ENCODE measurements around the gene SPINK8. TPM values are rescaled to one million over a fixed set of nuclear protein-coding genes. Genes with fewer than 3 reads are reported as not detected.
A peak's percentile ranks its signal among the peaks of the same experiment; 100 is the strongest.

Gene SPINK8
- total and polyA plus RNA-seq, 12 donors = not detected

DNA sequence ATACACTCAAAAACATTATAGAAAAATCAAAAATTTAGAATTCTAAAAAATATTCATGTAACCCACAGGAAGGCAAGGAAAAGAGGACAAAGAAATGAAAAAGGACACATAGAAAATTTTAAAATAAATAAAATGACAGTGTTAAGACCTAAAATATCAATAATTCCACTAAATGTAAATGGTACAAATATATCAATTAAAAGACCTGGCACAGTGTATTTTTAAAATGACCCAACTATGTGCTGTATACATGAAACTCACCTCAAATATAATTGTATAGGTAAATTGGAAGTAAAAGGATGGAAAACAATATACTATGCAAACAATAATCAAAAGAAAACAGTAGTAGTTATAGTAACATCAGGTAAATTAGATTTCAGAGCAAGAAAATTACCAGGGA lies 28.5 kb upstream of the SPINK8 start:
- TF ChIP-seq, protein P1, sequence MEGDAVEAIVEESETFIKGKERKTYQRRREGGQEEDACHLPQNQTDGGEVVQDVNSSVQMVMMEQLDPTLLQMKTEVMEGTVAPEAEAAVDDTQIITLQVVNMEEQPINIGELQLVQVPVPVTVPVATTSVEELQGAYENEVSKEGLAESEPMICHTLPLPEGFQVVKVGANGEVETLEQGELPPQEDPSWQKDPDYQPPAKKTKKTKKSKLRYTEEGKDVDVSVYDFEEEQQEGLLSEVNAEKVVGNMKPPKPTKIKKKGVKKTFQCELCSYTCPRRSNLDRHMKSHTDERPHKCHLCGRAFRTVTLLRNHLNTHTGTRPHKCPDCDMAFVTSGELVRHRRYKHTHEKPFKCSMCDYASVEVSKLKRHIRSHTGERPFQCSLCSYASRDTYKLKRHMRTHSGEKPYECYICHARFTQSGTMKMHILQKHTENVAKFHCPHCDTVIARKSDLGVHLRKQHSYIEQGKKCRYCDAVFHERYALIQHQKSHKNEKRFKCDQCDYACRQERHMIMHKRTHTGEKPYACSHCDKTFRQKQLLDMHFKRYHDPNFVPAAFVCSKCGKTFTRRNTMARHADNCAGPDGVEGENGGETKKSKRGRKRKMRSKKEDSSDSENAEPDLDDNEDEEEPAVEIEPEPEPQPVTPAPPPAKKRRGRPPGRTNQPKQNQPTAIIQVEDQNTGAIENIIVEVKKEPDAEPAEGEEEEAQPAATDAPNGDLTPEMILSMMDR (IDR thresholded peaks at IDR 0.05) = no peak
- TF ChIP-seq POLR2A (IDR thresholded peaks at IDR 0.05) = no peak
- Histone ChIP-seq H3K27ac (no peak overlapping the region), H3K4me3 (no peak overlapping the region), H3K36me3 (replicated peaks in 1 of 2) (no peaks in the 10 kb centered on the region), H3K9me3 (replicated peaks in 1 of 3) (peaks cover 0 to 4% (median 0%) of the 10 kb centered on the region in 3 donors), H3K4me1 (replicated peaks in 1 of 2) (no peaks in the 10 kb centered on the region), H3K27me3 (no peaks in the 10 kb centered on the region)
- no peak for DNase-seq
- intact Hi-C loops (cut with DNase I) = no loop called here

DNA sequence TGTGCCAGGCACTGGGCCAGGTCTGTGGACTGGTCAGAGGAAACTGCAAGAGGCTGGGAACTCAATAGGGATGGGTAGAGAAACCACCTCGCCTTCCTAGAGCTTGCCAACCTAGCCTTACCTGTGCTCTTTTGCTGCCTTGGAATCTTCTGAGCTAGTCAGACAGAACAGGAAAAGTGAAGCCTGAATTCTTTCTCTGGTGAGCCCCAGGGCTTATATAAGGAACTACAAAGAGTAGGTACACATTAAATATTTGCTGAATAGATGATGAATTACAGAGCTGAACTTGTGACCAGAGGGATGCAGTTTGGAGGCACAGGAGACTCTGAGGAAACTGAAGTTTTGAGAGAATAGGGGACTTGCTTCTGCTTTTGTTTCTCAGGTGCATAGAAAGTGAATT lies 23.0 kb upstream of the SPINK8 start:
- H3K9me3 ChIP-seq (replicated peaks in 1 of 3) = no peaks in the 10 kb centered on the region
- no peaks in the 10 kb centered on the region for H3K27me3 ChIP-seq
- H3K36me3 ChIP-seq (replicated peaks in 1 of 2) = no peaks in the 10 kb centered on the region
- no peak overlapping the region for H3K4me3 ChIP-seq
- H3K27ac ChIP-seq = no peak overlapping the region
- no peak for TF ChIP-seq POLR2A (IDR thresholded peaks at IDR 0.05)
- 81 to 89% (median 82%) methylated on average over 1 of the region's 1 CpG for WGBS, 4 donors
- intact Hi-C loops (cut with DNase I) = no loop called here
- DNase-seq = no peak
- no peaks in the 10 kb centered on the region for H3K4me1 ChIP-seq (replicated peaks in 1 of 2)

DNA sequence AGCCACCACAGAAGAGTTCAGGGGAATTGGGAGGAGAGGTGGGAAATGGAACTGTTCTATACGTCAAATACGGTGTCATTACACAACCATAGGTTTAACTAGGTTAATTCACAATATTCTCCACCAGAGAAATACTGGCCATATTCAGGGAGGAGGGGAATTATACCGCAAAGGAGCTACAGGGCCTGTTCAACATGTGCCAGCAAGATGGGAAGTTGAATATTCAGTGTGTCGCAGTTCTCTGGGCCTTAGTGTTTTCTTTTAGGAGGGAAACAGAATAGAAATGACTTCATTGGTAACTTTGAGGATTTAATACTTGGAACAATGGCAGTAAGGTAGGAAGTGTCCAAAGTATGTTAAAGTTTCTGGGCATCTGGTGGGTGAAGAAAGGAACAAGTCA lies 20.5 kb upstream of the SPINK8 start:
- no peaks in the 10 kb centered on the region for H3K9me3 ChIP-seq (replicated peaks in 1 of 3)
- TF ChIP-seq, protein P1 (IDR thresholded peaks at IDR 0.05) = no peak
- TF ChIP-seq POLR2A (IDR thresholded peaks at IDR 0.05) = no peak
- no peaks in the 10 kb centered on the region for H3K27me3 ChIP-seq
- 86 to 94% (median 90%) methylated on average over 4 of the region's 4 CpGs for WGBS, 4 donors
- no peak overlapping the region for H3K4me3 ChIP-seq
- H3K4me1 ChIP-seq (replicated peaks in 1 of 2) = no peaks in the 10 kb centered on the region
- no peaks in the 10 kb centered on the region for H3K36me3 ChIP-seq (replicated peaks in 1 of 2)
- intact Hi-C loops (cut with DNase I) = no loop called here
- no peak overlapping the region for H3K27ac ChIP-seq
- no peak for DNase-seq

DNA sequence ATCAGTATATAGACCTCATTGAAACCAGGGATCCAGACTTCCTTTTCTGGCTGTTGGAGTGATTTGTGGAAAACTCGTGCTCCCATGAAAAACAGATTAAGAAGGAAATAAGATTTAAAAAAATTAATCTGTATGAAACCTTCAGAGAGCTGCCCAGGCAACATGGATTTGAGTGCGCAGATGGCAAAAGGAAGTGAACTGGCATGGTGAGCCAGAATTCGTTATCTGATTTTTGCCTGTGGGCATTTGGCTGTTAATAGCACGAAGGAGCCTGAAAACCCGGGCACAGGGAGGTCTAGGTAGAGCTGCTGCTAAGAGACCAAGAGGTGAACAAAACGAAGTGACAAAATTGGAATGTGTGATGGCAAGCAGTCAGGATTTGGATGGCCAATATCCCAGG lies 19.1 kb upstream of the SPINK8 start:
- DNase-seq = peak in 1 of 7 donors; percentile 84
- H3K4me1 ChIP-seq (replicated peaks in 1 of 2) = no peaks in the 10 kb centered on the region
- H3K27ac ChIP-seq = peak overlapping the region in 1 of 5 donors; percentile 32
- no peaks in the 10 kb centered on the region for H3K27me3 ChIP-seq
- H3K36me3 ChIP-seq (replicated peaks in 1 of 2) = no peaks in the 10 kb centered on the region
- no peak overlapping the region for H3K4me3 ChIP-seq
- no peaks in the 10 kb centered on the region for H3K9me3 ChIP-seq (replicated peaks in 1 of 3)
- intact Hi-C loops (cut with DNase I) = no loop called here
- WGBS, 4 donors = 74 to 84% (median 76%) methylated on average over 6 of the region's 6 CpGs
- no peak for TF ChIP-seq POLR2A (IDR thresholded peaks at IDR 0.05)

DNA sequence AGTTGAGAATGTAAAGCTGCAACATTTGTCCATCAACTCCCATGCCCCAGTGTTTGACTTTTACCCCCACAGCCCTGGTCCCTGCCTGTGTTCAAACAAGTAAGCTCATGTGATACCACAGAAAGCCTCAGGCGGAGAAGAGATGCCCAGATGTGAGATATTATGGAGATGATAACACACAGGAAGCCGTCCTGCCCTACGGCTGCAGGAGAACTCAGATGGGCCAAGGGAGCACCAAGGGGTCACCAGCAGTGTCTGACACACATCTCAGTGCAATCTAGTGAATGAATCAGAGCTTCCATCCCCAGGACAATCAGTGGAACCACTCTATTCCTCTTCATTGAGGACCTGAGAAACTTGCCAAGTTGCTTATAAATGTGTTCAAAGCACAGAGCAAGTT lies 14.0 kb upstream of the SPINK8 start:
- no peak overlapping the region for H3K4me3 ChIP-seq
- H3K27ac ChIP-seq = no peak overlapping the region
- TF ChIP-seq, protein P1 (IDR thresholded peaks at IDR 0.05) = no peak
- TF ChIP-seq POLR2A (IDR thresholded peaks at IDR 0.05) = no peak
- no peaks in the 10 kb centered on the region for H3K27me3 ChIP-seq
- H3K4me1 ChIP-seq (replicated peaks in 1 of 2) = no peaks in the 10 kb centered on the region
- H3K36me3 ChIP-seq (replicated peaks in 1 of 2) = no peaks in the 10 kb centered on the region
- intact Hi-C loops (cut with DNase I) = no loop called here
- H3K9me3 ChIP-seq (replicated peaks in 1 of 3) = no peaks in the 10 kb centered on the region
- WGBS, 4 donors = 77 to 96% (median 84%) methylated on average over 3 of the region's 3 CpGs
- peak in 1 of 7 donors; percentile 55 for DNase-seq

Measured in adrenal gland (tissue), 12 donors.